HG03066 (cell line): ENCODE results near the gene KCNK15.
"Not testable (repeated sequence)": the region's sequence is repeated elsewhere in the genome, so short reads cannot be mapped to it uniquely, and the experiment has no call there.

Experiments
- ATAC-seq: cut with Tn5 transposase; IDR thresholded peaks from one replicate; pipeline ENCODE4 v1.9.1; 2021; ENCODE audit warnings: low read depth; ENCODE audit not compliant: unreplicated experiment

KCNK15 gene

DNA sequence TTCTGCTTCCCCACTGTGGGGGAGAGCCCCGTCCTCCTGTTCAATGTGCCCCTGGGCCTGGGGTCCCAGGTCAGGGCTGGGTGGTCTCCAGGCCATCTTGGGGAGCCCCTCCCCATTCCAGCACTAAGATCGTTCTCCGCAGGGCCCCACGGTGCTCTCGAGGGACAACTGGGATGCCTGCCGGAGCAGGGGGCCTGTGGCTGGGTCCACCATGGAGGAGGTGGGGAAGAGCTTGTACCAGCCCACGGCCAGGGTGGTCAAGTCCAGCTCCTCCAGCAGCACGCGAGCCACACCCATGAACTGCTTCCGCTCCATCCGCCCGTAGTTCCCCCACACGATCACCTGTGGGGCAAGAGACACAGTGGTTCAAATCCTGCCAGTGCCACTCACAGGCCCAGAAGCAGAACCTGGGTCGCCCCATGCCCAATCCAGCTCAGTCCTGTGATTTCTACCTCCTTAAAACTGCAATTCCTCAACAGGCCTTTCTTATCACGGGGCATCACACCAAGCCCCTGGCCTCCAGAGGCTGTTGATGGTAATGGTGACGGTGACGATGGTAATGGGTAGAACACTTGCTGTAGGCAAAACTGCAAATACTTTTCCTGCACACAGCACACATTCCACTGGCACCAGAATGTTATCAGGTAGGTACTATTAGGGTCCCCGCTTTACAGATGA lies 10.5 kb downstream of the KCNK15 start:
- ATAC-seq = no peak

DNA sequence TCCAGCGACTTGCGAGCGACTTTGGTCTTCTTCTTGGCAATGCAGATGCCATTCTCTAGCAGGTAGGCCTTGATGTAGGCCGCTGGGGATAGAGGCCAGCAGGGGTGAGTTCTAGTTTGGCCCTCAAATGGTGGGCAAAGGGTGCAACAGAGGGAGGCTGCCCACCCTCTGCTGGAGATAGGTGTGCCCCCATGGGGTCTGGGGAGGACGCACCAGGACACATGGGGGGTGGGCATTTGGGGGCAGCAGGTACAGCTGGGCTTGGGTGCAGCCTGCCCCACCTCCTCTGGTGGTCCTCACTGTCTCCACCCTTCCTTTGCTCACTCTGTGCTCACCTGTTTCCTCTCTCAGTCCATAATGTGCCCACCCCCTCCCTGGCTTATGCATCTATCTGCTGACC lies 11.3 kb downstream of the KCNK15 start:
- no peak for ATAC-seq

DNA sequence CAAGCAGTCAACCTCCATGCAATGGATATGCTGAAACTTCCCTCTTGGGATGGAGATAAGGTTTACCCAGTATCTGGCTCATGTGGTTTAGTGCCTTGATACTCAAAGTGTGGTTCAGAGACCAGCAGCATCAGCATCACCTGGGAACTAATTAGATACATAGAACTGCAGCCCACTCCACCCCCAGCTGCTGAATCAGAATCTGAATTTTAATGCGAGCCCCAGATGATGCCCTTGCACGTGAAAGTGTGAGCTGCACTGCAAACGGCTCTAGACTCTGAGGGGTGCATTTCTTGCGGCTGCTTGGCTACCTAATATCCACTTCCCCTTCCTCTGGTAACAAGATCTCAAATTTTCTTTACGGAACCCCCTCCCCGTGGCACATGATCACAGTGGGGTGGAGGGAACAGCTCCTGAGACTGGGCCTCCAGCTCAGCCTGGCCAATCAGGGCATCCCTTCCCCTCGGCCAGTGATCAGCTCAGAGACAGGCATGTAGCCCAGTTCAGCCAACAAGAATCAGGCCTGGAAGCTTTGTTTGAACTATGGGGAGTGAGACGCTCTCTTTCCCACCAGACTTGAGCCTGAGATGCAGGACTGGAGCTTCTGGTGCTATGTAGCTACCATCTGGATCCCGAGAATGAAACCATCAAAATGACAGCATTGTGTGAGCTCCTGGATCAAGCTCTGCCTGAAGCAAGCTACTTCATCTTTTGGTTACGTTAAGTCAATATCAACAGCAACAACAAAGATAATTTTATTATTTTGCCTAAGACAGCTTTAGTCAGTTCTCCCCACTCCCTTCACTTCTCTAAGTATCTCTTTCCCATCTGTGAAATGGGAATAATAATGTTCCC lies 12.8 kb downstream of the KCNK15 start:
- ATAC-seq = no peak

DNA sequence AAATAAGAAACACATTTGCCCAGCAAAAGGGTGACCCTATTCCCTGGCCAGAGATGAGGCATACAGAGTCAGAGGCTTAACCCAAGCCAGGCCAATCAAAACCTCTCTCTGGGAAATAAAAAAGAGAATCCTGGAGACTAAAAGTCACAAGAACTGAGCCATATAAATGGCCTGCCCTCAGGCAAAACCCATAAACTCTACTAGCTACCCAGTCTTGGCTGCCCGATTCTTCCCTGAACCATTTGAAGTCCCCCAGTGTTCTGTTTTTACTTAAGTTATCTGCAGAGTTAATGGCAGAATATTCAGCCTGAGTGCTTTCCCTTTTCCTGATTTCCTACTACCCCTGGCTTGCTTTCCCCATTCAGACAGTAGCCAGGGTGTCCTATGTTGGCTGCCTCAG lies 13.9 kb downstream of the KCNK15 start:
- ATAC-seq = no peak

DNA sequence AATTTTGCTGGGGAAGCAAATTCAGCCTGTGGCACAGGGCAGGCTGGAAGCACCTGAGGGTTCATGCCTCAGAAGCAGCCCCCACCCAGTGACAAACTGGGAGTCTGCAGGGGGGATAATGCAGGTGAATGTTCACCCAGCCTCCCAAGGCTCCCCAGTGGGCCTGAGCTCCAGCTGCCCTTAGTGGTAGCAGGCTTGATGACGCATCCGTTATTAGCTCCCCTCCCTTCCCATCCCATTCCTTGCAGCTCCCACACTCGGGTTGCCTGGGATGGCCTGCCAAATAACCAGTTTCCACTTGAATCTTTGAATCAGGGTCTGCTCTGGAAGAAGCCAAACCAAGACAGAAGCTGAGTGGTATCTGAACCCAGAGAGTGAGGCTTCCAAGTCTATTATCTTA lies 15.8 kb downstream of the KCNK15 start:
- no peak for ATAC-seq

DNA sequence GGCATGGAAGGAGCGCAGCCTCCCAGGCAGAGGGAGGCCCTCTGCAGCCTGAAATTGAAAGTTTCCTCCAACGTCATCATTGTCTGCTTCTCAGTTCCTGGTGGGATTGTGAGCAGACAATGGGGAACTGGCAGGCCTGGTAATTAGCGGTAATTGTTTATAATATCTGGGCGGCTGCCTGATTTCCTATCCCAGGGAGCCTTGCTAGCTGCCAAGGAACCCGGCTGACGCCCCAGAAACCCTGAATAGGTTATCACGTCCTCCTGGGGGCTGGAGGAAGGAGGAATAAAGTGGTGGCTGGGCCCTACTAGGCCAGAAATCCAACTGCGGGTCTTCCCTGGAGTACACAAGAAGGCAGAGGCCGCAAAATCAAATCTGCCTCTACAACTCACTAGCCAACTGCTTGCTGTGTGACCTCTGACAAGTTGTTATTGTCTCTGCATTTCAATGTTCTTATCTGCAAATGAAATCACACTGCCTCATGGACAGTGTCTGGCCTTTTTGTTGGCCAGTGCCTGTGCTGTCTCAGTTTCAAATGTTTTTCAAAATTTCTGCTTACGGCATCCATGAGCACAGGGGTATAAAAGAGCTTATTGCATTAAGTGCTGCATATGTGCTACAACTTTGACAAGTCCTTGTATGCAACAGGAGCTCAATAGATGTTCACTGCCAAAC lies 16.9 kb downstream of the KCNK15 start:
- ATAC-seq = no peak

DNA sequence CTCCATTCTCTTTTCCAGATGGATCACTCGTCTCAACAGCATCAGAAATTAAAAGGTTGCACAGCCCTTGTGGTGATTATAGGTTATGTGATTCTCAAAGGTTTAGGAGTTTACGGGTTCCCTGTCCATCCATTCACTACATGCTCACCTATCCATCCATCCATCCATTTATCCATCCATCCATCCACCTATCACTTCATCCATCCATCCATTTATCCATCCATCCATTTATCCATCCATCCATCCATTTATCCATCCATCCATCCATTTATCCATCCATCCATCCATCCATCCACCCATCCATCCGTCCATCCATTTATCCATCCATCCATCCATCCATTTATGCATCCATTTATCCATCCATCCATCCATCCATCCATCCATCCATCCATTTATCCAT lies 18.1 kb downstream of the KCNK15 start:
- not testable (repeated sequence) for ATAC-seq

DNA sequence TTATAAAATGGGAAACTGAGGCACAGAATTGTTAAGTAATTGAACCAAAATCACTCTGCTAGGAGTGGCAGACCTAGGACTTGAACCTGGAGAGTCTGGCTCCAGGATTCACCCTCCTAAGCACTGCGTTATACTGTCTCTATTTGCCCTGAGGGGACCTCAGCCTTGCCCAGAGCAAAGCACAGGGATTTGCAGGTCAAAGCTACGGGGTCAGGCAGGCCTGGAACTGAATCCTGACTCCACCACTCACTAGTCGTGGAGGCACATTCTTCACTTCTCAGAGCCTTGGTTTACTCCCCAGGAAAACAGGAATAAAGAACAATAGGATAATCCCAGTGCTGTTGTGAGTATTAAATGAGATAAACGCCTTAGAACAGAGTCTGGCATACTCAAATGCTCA lies 19.4 kb downstream of the KCNK15 start:
- ATAC-seq = no peak

DNA sequence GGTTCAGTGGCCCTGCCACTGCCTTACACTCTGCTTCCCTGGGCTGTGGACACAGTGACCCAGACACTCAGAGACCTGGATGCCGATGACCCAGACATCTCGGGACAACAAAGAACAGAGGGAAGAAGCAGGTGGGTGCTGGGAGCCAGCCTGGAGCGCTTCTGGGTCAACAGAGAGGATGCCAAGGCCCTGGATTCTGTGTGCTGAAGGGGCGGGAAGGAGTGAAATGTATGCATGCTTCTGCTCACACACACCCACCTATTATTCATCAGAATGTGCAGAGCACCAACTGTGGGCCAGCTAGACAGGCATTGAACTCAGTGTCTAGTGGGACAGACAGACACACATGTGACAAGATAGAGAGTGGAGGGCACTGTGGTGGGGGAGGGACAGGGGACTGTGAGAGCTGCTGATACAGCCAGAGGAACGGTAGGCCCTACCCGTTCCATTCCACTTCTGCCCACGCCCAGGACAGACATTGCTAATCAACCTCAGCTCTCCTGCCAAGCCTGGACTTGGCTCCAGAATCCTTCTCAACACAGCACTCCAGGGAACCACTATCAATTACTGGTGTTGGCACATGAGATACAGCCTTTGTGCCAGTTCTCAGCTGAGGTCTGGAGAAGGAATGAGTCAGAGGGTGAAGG lies 20.2 kb downstream of the KCNK15 start:
- no peak for ATAC-seq

DNA sequence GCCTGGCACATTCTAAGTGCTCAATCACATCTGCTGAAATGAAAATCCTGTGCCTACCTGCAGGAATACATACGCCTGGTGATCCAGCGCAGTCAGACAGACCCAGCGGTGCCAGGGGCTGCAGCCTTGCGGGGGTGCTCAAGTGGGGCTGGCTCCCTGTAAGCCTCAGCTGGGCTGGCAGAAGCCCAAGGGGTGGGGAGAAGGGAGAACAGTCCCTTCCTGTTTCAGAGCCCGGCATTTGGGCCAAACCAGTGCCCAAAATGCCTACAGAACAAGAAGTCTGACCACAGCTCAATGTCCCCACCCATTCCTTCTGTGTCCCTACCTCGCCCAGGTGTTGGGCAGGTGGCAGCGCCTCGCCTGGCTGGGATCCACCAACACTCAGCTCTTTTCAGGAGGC lies 22.6 kb downstream of the KCNK15 start:
- ATAC-seq = no peak

DNA sequence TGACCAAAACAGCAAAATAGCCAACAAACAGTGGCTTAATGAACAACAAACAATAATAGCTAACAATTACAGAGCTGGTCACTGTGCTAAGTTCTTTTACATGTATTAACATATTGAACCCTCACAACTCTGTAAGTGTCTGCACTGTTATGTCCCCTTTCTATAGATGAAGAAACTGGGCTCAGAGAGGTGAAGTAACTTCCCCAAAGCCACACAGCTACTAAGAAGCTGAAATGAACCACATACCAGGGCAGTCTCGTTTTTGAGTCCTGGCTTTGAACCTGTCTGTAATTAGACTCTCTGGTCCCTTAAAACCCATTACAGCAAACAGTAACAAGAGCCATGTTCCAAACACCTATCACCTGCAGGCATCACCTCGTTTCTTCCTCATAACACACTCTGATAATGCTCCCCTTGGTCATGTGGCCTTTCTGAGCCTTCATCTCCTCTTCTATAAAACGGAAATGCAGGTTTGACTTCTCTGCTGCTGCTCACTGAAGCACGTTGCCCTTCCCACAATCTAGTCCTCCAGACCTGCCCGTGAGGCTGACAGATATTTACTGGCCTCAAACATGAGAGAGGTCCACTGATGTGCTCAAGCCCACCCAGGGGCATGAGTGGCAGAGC lies 23.3 kb downstream of the KCNK15 start:
- no peak for ATAC-seq

DNA sequence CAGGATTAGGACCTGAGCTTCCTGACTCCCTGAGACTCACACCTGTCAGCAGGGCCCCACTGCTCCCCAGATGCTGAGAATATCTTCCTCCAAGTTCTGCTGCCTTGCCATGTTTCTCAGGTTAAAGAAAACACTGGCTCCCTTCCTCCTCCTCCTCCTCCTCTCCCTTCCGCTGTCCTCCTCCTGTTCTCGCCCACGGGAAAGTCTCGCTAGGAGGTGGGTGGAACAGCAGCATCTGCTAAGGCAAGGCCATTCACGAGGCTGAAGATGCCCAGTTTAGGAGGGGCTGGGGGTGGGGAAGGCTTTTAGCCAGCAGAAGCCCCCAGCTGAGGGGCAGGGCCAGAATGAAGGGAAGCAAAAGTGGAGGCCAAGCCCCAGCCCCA lies 23.8 kb downstream of the KCNK15 start:
- no peak for ATAC-seq

DNA sequence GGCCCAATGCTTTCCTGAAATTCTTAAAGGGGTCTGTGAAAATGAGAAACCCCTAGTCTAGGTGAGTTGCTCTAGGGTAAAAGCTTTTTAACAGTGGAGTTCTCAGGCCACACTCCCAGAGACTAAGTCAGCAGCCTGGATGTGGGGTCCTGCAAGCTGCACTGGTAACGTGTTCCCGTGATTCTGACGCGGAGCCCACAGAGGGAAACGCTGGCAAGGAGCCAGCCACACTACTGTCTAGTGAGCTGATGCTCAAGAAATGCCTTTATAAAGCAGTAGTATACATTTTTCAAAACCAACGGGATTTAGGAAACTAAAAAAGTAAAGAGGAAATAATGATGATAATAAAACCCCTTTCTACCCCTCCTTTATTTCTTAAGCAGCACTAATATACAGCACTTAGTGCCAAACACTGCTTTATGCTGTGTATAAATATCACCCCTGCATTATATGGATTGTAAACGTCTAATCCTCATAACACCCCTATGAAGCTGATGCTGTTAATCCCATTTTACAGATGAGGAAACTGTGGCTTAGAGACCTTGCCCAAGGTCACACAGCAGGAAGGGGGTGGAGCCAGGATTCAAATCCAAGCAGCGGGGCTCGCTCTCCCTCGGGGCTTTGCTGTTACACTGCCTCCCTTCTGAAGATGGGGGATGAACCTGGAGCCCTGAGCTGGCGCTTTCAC lies 25.0 kb downstream of the KCNK15 start:
- no peak for ATAC-seq

DNA sequence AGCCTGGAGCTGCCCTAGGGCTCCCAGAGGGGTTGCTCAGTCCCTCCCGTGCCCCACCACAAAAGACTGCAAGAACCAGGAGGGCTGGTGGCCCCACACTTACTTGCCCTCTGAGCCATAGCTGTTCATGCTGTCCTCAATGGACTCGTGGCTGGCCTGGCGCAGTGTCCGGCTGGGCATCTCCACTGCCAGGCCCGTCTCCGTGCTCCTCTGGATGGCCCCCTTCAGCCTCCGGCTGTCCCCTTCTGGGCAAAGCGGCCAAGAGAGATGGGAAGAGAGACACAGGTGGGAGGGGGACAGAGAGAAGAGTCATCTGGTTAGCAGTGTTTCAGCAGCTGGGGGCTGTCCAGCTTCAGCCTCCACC lies 25.5 kb downstream of the KCNK15 start:
- no peak for ATAC-seq

DNA sequence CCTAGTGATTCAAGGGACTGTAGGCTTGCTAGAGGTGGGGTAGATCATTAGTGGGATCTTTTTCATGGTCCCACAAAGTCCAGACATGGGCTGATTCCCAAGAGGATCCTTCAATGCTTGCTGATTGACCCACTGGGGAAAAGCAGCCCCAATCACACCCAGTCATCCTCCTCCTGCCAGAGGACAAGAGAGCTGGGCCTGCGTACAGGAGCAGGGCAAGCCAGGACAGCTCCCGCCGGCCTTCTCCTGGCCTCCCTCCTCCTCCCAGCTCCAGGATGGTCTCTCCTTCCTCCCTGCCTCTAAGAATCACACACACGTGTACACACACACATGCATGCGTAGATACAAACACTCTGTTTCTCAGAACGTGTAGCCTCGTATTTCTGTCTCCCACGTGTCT lies 27.0 kb downstream of the KCNK15 start:
- no peak for ATAC-seq

DNA sequence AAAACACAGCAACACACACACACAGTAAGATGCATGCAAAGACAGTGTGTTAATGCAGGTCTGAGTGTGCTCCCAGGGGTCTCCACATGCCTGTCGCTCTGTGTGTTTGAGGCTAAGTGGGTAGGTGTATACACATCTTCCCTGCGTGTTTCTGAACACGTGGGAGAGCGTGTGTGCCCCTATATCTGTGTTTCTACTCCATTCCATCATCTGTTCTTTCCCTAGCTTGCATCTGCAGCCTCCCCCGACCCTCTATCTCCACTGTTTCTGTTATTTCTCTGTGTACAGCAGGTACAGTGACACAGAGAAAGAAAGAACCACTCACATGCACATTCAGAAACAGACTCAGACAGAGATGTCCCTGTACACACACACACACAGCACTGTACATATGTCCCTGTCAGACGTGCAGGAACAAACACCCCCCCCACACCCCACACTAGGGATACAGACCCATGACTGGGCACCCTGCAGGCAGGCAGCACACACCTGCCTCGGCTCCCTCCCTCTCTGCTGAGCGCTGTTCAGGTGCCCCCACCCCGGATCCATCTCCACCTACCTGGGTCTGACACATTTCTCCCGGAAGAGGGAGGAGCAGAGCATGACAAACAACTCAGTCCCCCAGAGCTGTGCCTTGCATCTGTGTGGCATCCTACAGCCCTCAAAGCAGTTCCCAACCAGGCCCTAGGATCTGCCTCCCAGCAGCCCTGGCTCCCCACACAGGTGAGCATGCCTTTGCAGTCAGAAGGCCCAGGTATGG lies 27.6 kb downstream of the KCNK15 start:
- ATAC-seq = no peak

DNA sequence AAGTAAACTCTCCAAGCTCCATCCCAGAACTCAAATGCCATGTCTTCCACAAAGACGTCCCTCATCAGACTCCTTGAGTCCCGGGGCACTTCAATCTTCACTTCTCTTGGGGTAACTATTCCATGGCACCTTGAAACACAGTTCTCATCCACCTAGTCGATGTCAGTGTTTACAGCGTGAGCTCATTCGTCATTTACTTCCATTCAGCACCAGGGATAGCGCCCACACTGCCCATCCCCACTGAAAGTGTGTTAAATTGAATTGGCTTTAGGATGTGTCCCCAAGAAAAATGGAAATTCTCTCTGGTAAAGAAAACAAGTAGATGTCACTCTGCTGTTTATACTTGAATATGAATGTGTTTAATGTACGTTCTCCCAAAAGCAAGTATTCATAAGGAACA lies 31.3 kb downstream of the KCNK15 start:
- no peak for ATAC-seq

DNA sequence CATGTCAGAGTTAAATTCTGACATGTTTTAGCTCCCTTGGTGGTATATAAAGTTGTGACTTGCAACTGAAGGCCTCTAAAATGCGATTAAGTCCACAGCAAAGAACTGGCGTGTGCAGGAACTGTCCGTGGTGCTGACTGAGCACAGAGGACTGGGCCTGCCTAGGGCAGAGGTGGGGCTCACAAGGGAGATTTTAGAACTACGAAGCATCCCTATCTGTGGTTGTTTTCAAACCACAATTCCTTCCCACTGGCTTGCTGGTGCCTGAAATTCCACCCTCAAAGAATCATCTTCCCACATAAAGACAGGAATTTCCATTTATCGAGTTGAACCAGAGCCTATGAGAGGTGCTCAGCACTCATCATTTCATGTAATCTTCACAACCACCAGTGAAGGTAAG lies 34.6 kb downstream of the KCNK15 start:
- ATAC-seq = no peak

DNA sequence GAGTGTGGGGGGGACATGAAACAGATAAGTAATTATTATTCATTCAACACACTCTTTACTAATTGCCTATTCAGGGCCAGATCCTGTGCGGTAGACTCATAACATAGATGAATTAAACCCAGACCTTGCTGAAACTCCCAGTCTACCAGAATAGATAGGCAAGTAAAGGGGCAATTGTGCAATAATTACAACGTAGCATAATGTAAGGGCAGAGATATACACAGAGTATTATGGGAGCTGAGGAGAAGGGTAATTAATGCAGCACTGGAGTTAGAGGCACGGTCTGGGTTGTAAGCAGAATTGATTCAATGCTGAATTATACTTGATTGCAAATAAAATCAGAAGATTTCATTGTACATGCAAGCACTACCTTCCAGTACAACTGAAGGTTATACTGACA lies 35.5 kb downstream of the KCNK15 start:
- ATAC-seq = no peak

DNA sequence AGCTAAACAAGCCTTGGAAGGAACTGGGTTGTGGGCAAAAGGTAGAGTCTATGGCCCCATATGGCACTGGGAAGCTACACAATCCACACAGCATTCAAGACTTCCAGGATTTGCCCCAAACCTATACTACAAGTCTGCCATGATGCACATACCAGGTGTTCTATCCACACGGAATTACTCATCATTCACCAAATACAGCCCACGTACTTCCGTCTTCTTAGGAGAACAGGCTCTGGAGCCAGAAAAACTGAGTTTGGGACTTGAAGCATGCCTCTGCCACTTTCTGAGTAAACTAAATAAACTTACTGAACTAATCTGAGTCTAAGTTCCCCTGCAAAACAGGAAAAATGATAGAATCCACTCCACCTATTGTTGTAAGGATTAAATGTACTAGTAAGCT lies 36.1 kb downstream of the KCNK15 start:
- ATAC-seq = no peak
